IMR-90 (cell line): Measurements from ENCODE around the gene MLEC. TPM values are rescaled to one million over a fixed set of nuclear protein-coding genes. Genes with fewer than 3 reads are reported as not detected.

ENCODE experiments used
- ATAC-seq: fragments of 200-7000 bp; cut with Tn5 transposase; 2 replicates; pipeline ENCODE4 v1.9.1; 2020; ENCODE audit warnings: low read depth, mild to moderate bottlenecking, moderate library complexity
- BruUV-seq: library from RNA; stranded (reverse); fragments of 400-500 nt; replicated peaks from 2 replicates; lab custom pipeline; 2021; lab: Mats Ljungman, UMichigan
- CTCF ChIA-PET: fragments of 300-600 bp; formaldehyde crosslinking; extraction: SDS; loops from one replicate; lab custom pipeline; 2021; ENCODE audit warnings: antibody characterized with exemption; lab: Yijun Ruan, JAX
- POLR2A ChIA-PET: fragments of 300-600 bp; sonication (Branson Sonifier 250); formaldehyde crosslinking; loops from one replicate; lab custom pipeline; 2022; ENCODE audit warnings: antibody characterized with exemption; ENCODE audit not compliant: unreplicated experiment; lab: Charles Lee
- DNase-seq: peaks from one replicate; pipeline ENCODE4 v3.0.0; 2013
- H2AFZ ChIP-seq: replicated peaks from 2 replicates; pipeline ENCODE3; 2013; ENCODE audit warnings: low read length, mild to moderate bottlenecking; ENCODE audit not compliant: poor library complexity
- H2AK5ac ChIP-seq: 2 replicates; pipeline ENCODE4 v1.6.1; 2013; ENCODE audit warnings: low read depth, low read length, inconsistent platforms
- H2AK9ac ChIP-seq: replicated peaks from 2 replicates; pipeline ENCODE3; 2013; ENCODE audit warnings: mild to moderate bottlenecking, low read depth, low read length, moderate library complexity; ENCODE audit not compliant: poor library complexity
- H2BK120ac ChIP-seq: 2 replicates; pipeline ENCODE4 v1.6.1; 2013; ENCODE audit warnings: low read depth, low read length, inconsistent platforms
- H2BK15ac ChIP-seq: 3 replicates; pipeline ENCODE4 v1.6.1; 2013; ENCODE audit warnings: low read depth, low read length, inconsistent platforms
- H2BK20ac ChIP-seq: 2 replicates; pipeline ENCODE4 v1.6.1; 2013; ENCODE audit warnings: low read depth, mild to moderate bottlenecking, inconsistent platforms, low read length, moderate library complexity
- H2BK5ac ChIP-seq: 2 replicates; pipeline ENCODE4 v1.6.1; 2013; ENCODE audit warnings: mild to moderate bottlenecking, low read depth, low read length, inconsistent platforms; ENCODE audit not compliant: poor library complexity, severe bottlenecking
- H3K14ac ChIP-seq: replicated peaks from 2 replicates; pipeline ENCODE4 v1.6.1; 2013; ENCODE audit warnings: low read depth, low read length, inconsistent platforms
- H3K18ac ChIP-seq: 2 replicates; pipeline ENCODE4 v1.6.1; 2013; ENCODE audit warnings: low read depth, low read length, control low read depth
- H3K23ac ChIP-seq: 2 replicates; pipeline ENCODE4 v1.6.1; 2013; ENCODE audit warnings: low read depth, low read length, inconsistent platforms
- H3K27ac ChIP-seq: 2 replicates; pipeline ENCODE4 v1.5.1; 2013; ENCODE audit warnings: mild to moderate bottlenecking, control low read depth, low read length; ENCODE audit not compliant: insufficient read depth
- H3K27me3 ChIP-seq: 2 replicates; pipeline ENCODE4 v1.6.1; 2013; ENCODE audit warnings: low read length; ENCODE audit not compliant: control insufficient read depth, insufficient read depth
- H3K36me3 ChIP-seq: 2 replicates; pipeline ENCODE4 v1.6.1; 2013; ENCODE audit warnings: low read length, mixed read lengths; ENCODE audit not compliant: control insufficient read depth, insufficient read depth
- H3K4ac ChIP-seq: 2 replicates; pipeline ENCODE4 v1.6.1; 2013; ENCODE audit warnings: low read depth, low read length, inconsistent platforms
- H3K4me1 ChIP-seq: 2 replicates; pipeline ENCODE4 v1.6.1; 2013; ENCODE audit warnings: low read length, mixed read lengths; ENCODE audit not compliant: control insufficient read depth, insufficient read depth
- H3K4me2 ChIP-seq: 2 replicates; pipeline ENCODE4 v1.6.1; 2013; ENCODE audit warnings: low read depth, mild to moderate bottlenecking, control low read depth, low read length, moderate library complexity
- H3K4me3 ChIP-seq: 2 replicates; pipeline ENCODE4 v1.5.1; 2013; ENCODE audit warnings: low read depth, mild to moderate bottlenecking, control low read depth, low read length, moderate library complexity; ENCODE audit not compliant: insufficient read depth
- H3K56ac ChIP-seq: 2 replicates; pipeline ENCODE4 v1.6.1; 2013; ENCODE audit warnings: low read length, inconsistent platforms; ENCODE audit not compliant: insufficient read depth; ENCODE audit errors: extremely low read depth
- H3K79me1 ChIP-seq, 2 experiments: 2 replicates each; pipeline ENCODE4 v1.6.1; 2013; ENCODE audit warnings: low read length in 2 of 2, inconsistent platforms in 1 of 2, low read depth in 1 of 2
- H3K9ac ChIP-seq: 2 replicates; pipeline ENCODE4 v1.6.1; 2013; ENCODE audit warnings: low read depth, low read length, control low read depth
- H3K9me1 ChIP-seq: 2 replicates; pipeline ENCODE4 v1.6.1; 2013; ENCODE audit warnings: low read length, inconsistent platforms; ENCODE audit not compliant: insufficient read depth
- H3K9me3 ChIP-seq: 2 replicates; pipeline ENCODE4 v1.6.1; 2013; ENCODE audit warnings: low read length; ENCODE audit not compliant: control insufficient read depth, insufficient read depth
- H4K20me1 ChIP-seq: 2 replicates; pipeline ENCODE4 v1.6.1; 2013; ENCODE audit warnings: low read length, inconsistent platforms; ENCODE audit not compliant: insufficient read depth
- H4K5ac ChIP-seq: 2 replicates; pipeline ENCODE4 v1.6.1; 2013; ENCODE audit warnings: mild to moderate bottlenecking, low read depth, low read length, control low read depth
- H4K8ac ChIP-seq, 2 experiments: 2 replicates each; pipeline ENCODE4 v1.6.1; 2013; ENCODE audit warnings: low read depth in 2 of 2, low read length in 2 of 2, control low read depth in 1 of 2, inconsistent platforms in 1 of 2
- H4K91ac ChIP-seq: 2 replicates; pipeline ENCODE4 v1.6.1; 2013; ENCODE audit warnings: low read depth, low read length, inconsistent platforms; ENCODE audit not compliant: insufficient read depth
- CEBPB ChIP-seq: IDR thresholded peaks from 2 replicates; pipeline ENCODE4 v1.6.1; 2012; ENCODE audit warnings: low read depth, low read length, improper control_type of control experiment
- MXI1 ChIP-seq: IDR thresholded peaks from 2 replicates; pipeline ENCODE4 v1.6.1; 2012; ENCODE audit warnings: low read depth, mild to moderate bottlenecking, low read length, moderate library complexity, borderline replicate concordance
- RCOR1 ChIP-seq: IDR thresholded peaks from 2 replicates; pipeline ENCODE4 v1.6.1; 2012; ENCODE audit warnings: mild to moderate bottlenecking, low read length, improper control_type of control experiment; ENCODE audit not compliant: insufficient replicate concordance
- WGBS, 2 experiments: methylation state at CpG; one replicate each; pipeline versions ENCODE4 v1.1.5 to v1.1.7; 2013; ENCODE audit warnings: missing lambda C conversion rate in 2 of 2; ENCODE audit not compliant: insufficient read length in 1 of 2; ENCODE audit errors: extremely low coverage in 2 of 2; 5-methylcytosine and 5-hydroxymethylcytosine counted together
- dilution Hi-C: fragments of 300-500 bp; cut with HindIII; formaldehyde crosslinking; loops from one replicate; pipeline ENCODE4 v1.14.3; 2018; ENCODE audit warnings: low sequenced_read_pairs; ENCODE audit not compliant: unreplicated experiment
- in situ Hi-C: fragments of 300-500 bp; cut with MboI; formaldehyde crosslinking; loops from 3 replicates; pipeline ENCODE4 v1.14.3; 2019; ENCODE audit warnings: low sequenced_read_pairs, inconsistent platforms, mixed read lengths
- intact Hi-C: fragments of 100-400 bp; cut with micrococcal nuclease; formaldehyde crosslinking; loops from 2 replicates; pipeline ENCODE4 v1.10.0; 2022
- polyA plus RNA-seq, 3 experiments: library from polyadenylated mRNA; depleted of rRNA; stranded (reverse); fragments of >200 nt; gene quantifications; 2 replicates each; pipeline ENCODE4 v1.2.3, GENCODE V29; 2012; ENCODE audit warnings: low replicate concordance in 1 of 3
- total RNA-seq: library from RNA; depleted of rRNA; stranded (reverse); fragments of >200 nt; gene quantifications from 2 replicates; pipeline ENCODE4 v1.2.3, GENCODE V29; 2012
- TF ChIP-seq, protein P1 (sequence below): fragments of 150-350 bp; IDR thresholded peaks from 2 replicates; pipeline ENCODE4 v1.6.1; 2017; ENCODE audit warnings: mild to moderate bottlenecking, antibody characterized with exemption, low read length, low read depth

Gene MLEC
- total and polyA plus RNA-seq, 2 of the 4 experiments (the other 2 are of a cell fraction): 44.1 to 137 TPM

- Histone ChIP-seq H3K14ac (no peak overlapping the region), H4K20me1 (no peaks in the 10 kb centered on the region), H4K8ac (no peak overlapping the region), H4K5ac (no peak overlapping the region), H3K18ac (no peak overlapping the region), H3K4me2 (no peak overlapping the region), H3K4me1 (no peaks in the 10 kb centered on the region), H3K9me1 (no peaks in the 10 kb centered on the region), H2AK5ac (no peak overlapping the region), H3K56ac (no peak overlapping the region), H3K9me3 (no peaks in the 10 kb centered on the region), H3K23ac (no peak overlapping the region), H2BK5ac (no peak overlapping the region), H3K79me1 (no peaks in the 10 kb centered on the region), H2BK120ac (no peak overlapping the region), H2BK15ac (no peak overlapping the region), H2AK9ac (no peak overlapping the region), H4K91ac (no peak overlapping the region), H3K27me3 (peaks cover 61% of the 10 kb centered on the region), H2BK20ac (no peak overlapping the region), H3K4ac (no peak overlapping the region), H3K36me3 (no peaks in the 10 kb centered on the region), H3K9ac (no peak overlapping the region), H3K4me3 (no peak overlapping the region), H2AFZ (no peak overlapping the region), H3K27ac (no peak overlapping the region)
- no peak for ATAC-seq
- TF ChIP-seq, protein P1, sequence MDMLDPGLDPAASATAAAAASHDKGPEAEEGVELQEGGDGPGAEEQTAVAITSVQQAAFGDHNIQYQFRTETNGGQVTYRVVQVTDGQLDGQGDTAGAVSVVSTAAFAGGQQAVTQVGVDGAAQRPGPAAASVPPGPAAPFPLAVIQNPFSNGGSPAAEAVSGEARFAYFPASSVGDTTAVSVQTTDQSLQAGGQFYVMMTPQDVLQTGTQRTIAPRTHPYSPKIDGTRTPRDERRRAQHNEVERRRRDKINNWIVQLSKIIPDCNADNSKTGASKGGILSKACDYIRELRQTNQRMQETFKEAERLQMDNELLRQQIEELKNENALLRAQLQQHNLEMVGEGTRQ: no peak
- TF ChIP-seq MXI1 (no peak), RCOR1 (no peak), CEBPB (no peak)
- ChIA-PET CTCF (no interaction called here), POLR2A (no interaction called here)
- in situ Hi-C loops (no loop called here), dilution Hi-C loops (no loop called here), intact Hi-C loops (no loop called here)
- no peak for DNase-seq
- WGBS, 2 experiments: no CpG with 5 or more reads among the region's 4 CpGs
- no TSS peak for BruUV-seq
Measured at GRCh38 chr12:120643574-120643973, 43.4 kb upstream of the MLEC start.
